Measurements from ENCODE around the gene CAPN1. TPM values are rescaled to one million over a fixed set of nuclear protein-coding genes. Genes with fewer than 3 reads are reported as not detected.
"Not testable (repeated sequence)": the region's sequence is repeated elsewhere in the genome, so short reads cannot be mapped to it uniquely, and the experiment has no call there.

The CAPN1 gene
- polyA plus RNA-seq, 2 donors = 323 to 450 TPM

- Histone ChIP-seq H3K27me3 (ENCODE audit: control insufficient read depth in 1 of 2, insufficient read depth in 2 of 2, low read length in 2 of 2) (no peaks in the 10 kb centered on the region), H3K4me3 (ENCODE audit: low read depth in 1 of 2, low read length in 2 of 2) (no peak overlapping the region), H3K4me1 (ENCODE audit: control insufficient read depth in 2 of 2, insufficient read depth in 2 of 2, low read length in 1 of 2) (peaks cover 2 to 3% of the 10 kb centered on the region in 2 donors), H3K36me3 (ENCODE audit: control insufficient read depth in 2 of 2, insufficient read depth in 2 of 2, low read length in 1 of 2) (peaks cover 0 to 3% of the 10 kb centered on the region in 2 donors), H3K9me3 (ENCODE audit: control insufficient read depth in 2 of 2, insufficient read depth in 1 of 2, low read depth in 1 of 2, low read length in 1 of 2) (no peaks in the 10 kb centered on the region), H3K27ac (ENCODE audit: low read depth in 2 of 2, low read length in 1 of 2) (peak overlapping the region; percentile 81 to 93)
- 26 to 37% methylated on average over 5 of the region's 5 CpGs for WGBS, 2 donors
Observed at GRCh38 chr11:65224930-65225278, 43.2 kb downstream of the CAPN1 start.

GRCh38 chr11:65225279-65226102 is 43.8 kb downstream of the CAPN1 start:
- Histone ChIP-seq H3K9me3 (ENCODE audit: control insufficient read depth in 2 of 2, insufficient read depth in 1 of 2, low read depth in 1 of 2, low read length in 1 of 2) (no peaks in the 10 kb centered on the region), H3K27ac (ENCODE audit: low read depth in 2 of 2, low read length in 1 of 2) (peak overlapping the region; percentile 81 to 93), H3K4me1 (ENCODE audit: control insufficient read depth in 2 of 2, insufficient read depth in 2 of 2, low read length in 1 of 2) (peaks cover 2 to 3% of the 10 kb centered on the region in 2 donors), H3K36me3 (ENCODE audit: control insufficient read depth in 2 of 2, insufficient read depth in 2 of 2, low read length in 1 of 2) (peaks cover 0 to 3% of the 10 kb centered on the region in 2 donors), H3K27me3 (ENCODE audit: control insufficient read depth in 1 of 2, insufficient read depth in 2 of 2, low read length in 2 of 2) (no peaks in the 10 kb centered on the region), H3K4me3 (ENCODE audit: low read depth in 1 of 2, low read length in 2 of 2) (peak overlapping the region; percentile 16 to 32)
- WGBS, 2 donors = 4 to 9% methylated on average over 42 of the region's 42 CpGs

GRCh38 chr11:65226103-65226442 is 44.3 kb downstream of the CAPN1 start:
- Histone ChIP-seq H3K9me3 (ENCODE audit: control insufficient read depth in 2 of 2, insufficient read depth in 1 of 2, low read depth in 1 of 2, low read length in 1 of 2) (no peaks in the 10 kb centered on the region), H3K4me3 (ENCODE audit: low read depth in 1 of 2, low read length in 2 of 2) (peak overlapping the region; percentile 16 to 32), H3K27ac (ENCODE audit: low read depth in 2 of 2, low read length in 1 of 2) (peak overlapping the region; percentile 66 to 81), H3K4me1 (ENCODE audit: control insufficient read depth in 2 of 2, insufficient read depth in 2 of 2, low read length in 1 of 2) (peaks cover 2 to 3% of the 10 kb centered on the region in 2 donors), H3K36me3 (ENCODE audit: control insufficient read depth in 2 of 2, insufficient read depth in 2 of 2, low read length in 1 of 2) (peaks cover 0 to 3% of the 10 kb centered on the region in 2 donors), H3K27me3 (ENCODE audit: control insufficient read depth in 1 of 2, insufficient read depth in 2 of 2, low read length in 2 of 2) (no peaks in the 10 kb centered on the region)
- 45 to 47% methylated on average over 7 of the region's 7 CpGs for WGBS, 2 donors

- Histone ChIP-seq H3K9me3 (ENCODE audit: control insufficient read depth in 2 of 2, insufficient read depth in 1 of 2, low read depth in 1 of 2, low read length in 1 of 2) (no peaks in the 10 kb centered on the region), H3K4me3 (ENCODE audit: low read depth in 1 of 2, low read length in 2 of 2) (no peak overlapping the region), H3K27ac (ENCODE audit: low read depth in 2 of 2, low read length in 1 of 2) (no peak overlapping the region), H3K27me3 (ENCODE audit: control insufficient read depth in 1 of 2, insufficient read depth in 2 of 2, low read length in 2 of 2) (no peaks in the 10 kb centered on the region), H3K4me1 (ENCODE audit: control insufficient read depth in 2 of 2, insufficient read depth in 2 of 2, low read length in 1 of 2) (peaks cover 2 to 3% of the 10 kb centered on the region in 2 donors), H3K36me3 (ENCODE audit: control insufficient read depth in 2 of 2, insufficient read depth in 2 of 2, low read length in 1 of 2) (peaks cover 0 to 3% of the 10 kb centered on the region in 2 donors)
- 83 to 87% methylated on average over 2 of the region's 2 CpGs for WGBS, 2 donors
Observed at GRCh38 chr11:65227879-65228278, 46.2 kb downstream of the CAPN1 start.

GRCh38 chr11:65236194-65237059 is 54.7 kb downstream of the CAPN1 start:
- H3K27ac ChIP-seq (ENCODE audit: low read depth in 2 of 2, low read length in 1 of 2) = no peak overlapping the region
- no peaks in the 10 kb centered on the region for H3K4me1 ChIP-seq (ENCODE audit: control insufficient read depth in 2 of 2, insufficient read depth in 2 of 2, low read length in 1 of 2)
- H3K9me3 ChIP-seq (ENCODE audit: control insufficient read depth in 2 of 2, insufficient read depth in 1 of 2, low read depth in 1 of 2, low read length in 1 of 2) = no peaks in the 10 kb centered on the region
- WGBS, 2 donors = 74 to 80% methylated on average over 23 of the region's 23 CpGs
- H3K36me3 ChIP-seq (ENCODE audit: control insufficient read depth in 2 of 2, insufficient read depth in 2 of 2, low read length in 1 of 2) = peaks cover 0 to 4% of the 10 kb centered on the region in 2 donors
- no peak overlapping the region for H3K4me3 ChIP-seq (ENCODE audit: low read depth in 1 of 2, low read length in 2 of 2)
- H3K27me3 ChIP-seq (ENCODE audit: control insufficient read depth in 1 of 2, insufficient read depth in 2 of 2, low read length in 2 of 2) = no peaks in the 10 kb centered on the region

- not testable (repeated sequence) for H3K4me3 ChIP-seq (ENCODE audit: low read depth in 1 of 2, low read length in 2 of 2); H3K36me3 ChIP-seq (ENCODE audit: control insufficient read depth in 2 of 2, insufficient read depth in 2 of 2, low read length in 1 of 2); H3K4me1 ChIP-seq (ENCODE audit: control insufficient read depth in 2 of 2, insufficient read depth in 2 of 2, low read length in 1 of 2); H3K27me3 ChIP-seq (ENCODE audit: control insufficient read depth in 1 of 2, insufficient read depth in 2 of 2, low read length in 2 of 2); H3K9me3 ChIP-seq (ENCODE audit: control insufficient read depth in 2 of 2, insufficient read depth in 1 of 2, low read depth in 1 of 2, low read length in 1 of 2); H3K27ac ChIP-seq (ENCODE audit: low read depth in 2 of 2, low read length in 1 of 2)
- WGBS, 2 donors = 66% methylated on average over 4 of the region's 6 CpGs
Observed at GRCh38 chr11:65238302-65238701, 56.6 kb downstream of the CAPN1 start.

GRCh38 chr11:65241134-65241533 is 59.4 kb downstream of the CAPN1 start:
- H3K4me1 ChIP-seq (ENCODE audit: control insufficient read depth in 2 of 2, insufficient read depth in 2 of 2, low read length in 1 of 2) = no peaks in the 10 kb centered on the region
- peaks cover 0 to 2% of the 10 kb centered on the region in 2 donors for H3K36me3 ChIP-seq (ENCODE audit: control insufficient read depth in 2 of 2, insufficient read depth in 2 of 2, low read length in 1 of 2)
- no peak overlapping the region for H3K4me3 ChIP-seq (ENCODE audit: low read depth in 1 of 2, low read length in 2 of 2)
- no peaks in the 10 kb centered on the region for H3K27me3 ChIP-seq (ENCODE audit: control insufficient read depth in 1 of 2, insufficient read depth in 2 of 2, low read length in 2 of 2)
- H3K9me3 ChIP-seq (ENCODE audit: control insufficient read depth in 2 of 2, insufficient read depth in 1 of 2, low read depth in 1 of 2, low read length in 1 of 2) = no peaks in the 10 kb centered on the region
- no peak overlapping the region for H3K27ac ChIP-seq (ENCODE audit: low read depth in 2 of 2, low read length in 1 of 2)
- WGBS, 2 donors = 72% methylated on average over 5 of the region's 5 CpGs

GRCh38 chr11:65241692-65242091 is 60.0 kb downstream of the CAPN1 start:
- Histone ChIP-seq H3K4me3 (ENCODE audit: low read depth in 1 of 2, low read length in 2 of 2) (no peak overlapping the region), H3K27ac (ENCODE audit: low read depth in 2 of 2, low read length in 1 of 2) (no peak overlapping the region), H3K27me3 (ENCODE audit: control insufficient read depth in 1 of 2, insufficient read depth in 2 of 2, low read length in 2 of 2) (no peaks in the 10 kb centered on the region), H3K4me1 (ENCODE audit: control insufficient read depth in 2 of 2, insufficient read depth in 2 of 2, low read length in 1 of 2) (no peaks in the 10 kb centered on the region), H3K36me3 (ENCODE audit: control insufficient read depth in 2 of 2, insufficient read depth in 2 of 2, low read length in 1 of 2) (no peaks in the 10 kb centered on the region), H3K9me3 (ENCODE audit: control insufficient read depth in 2 of 2, insufficient read depth in 1 of 2, low read depth in 1 of 2, low read length in 1 of 2) (no peaks in the 10 kb centered on the region)

- H3K9me3 ChIP-seq (ENCODE audit: control insufficient read depth in 2 of 2, insufficient read depth in 1 of 2, low read depth in 1 of 2, low read length in 1 of 2) = no peaks in the 10 kb centered on the region
- 71 to 79% methylated on average over 6 of the region's 6 CpGs for WGBS, 2 donors
- no peaks in the 10 kb centered on the region for H3K27me3 ChIP-seq (ENCODE audit: control insufficient read depth in 1 of 2, insufficient read depth in 2 of 2, low read length in 2 of 2)
Observed at GRCh38 chr11:65242389-65242788, 60.7 kb downstream of the CAPN1 start.

More at GRCh38 chr11:65242389-65242788, 60.7 kb downstream of the CAPN1 start:
- no peaks in the 10 kb centered on the region for H3K4me1 ChIP-seq (ENCODE audit: control insufficient read depth in 2 of 2, insufficient read depth in 2 of 2, low read length in 1 of 2)
- no peak overlapping the region for H3K27ac ChIP-seq (ENCODE audit: low read depth in 2 of 2, low read length in 1 of 2)
- no peaks in the 10 kb centered on the region for H3K36me3 ChIP-seq (ENCODE audit: control insufficient read depth in 2 of 2, insufficient read depth in 2 of 2, low read length in 1 of 2)
- no peak overlapping the region for H3K4me3 ChIP-seq (ENCODE audit: low read depth in 1 of 2, low read length in 2 of 2)

Data from esophagus (tissue), 2 donors.